GM12878 (cell line): Measurements from ENCODE around the gene NT5M. TPM values are rescaled to one million over a fixed set of nuclear protein-coding genes. Genes with fewer than 3 reads are reported as not detected.

Source experiments
- ATAC-seq: fragments of 200-7000 bp; cut with Tn5 transposase; 3 replicates; pipeline ENCODE4 v1.9.1; 2020; ENCODE audit warnings: mild to moderate bottlenecking, moderate library complexity
- BruUV-seq: library from RNA; stranded (reverse); fragments of 400-500 nt; replicated peaks from 2 replicates; lab custom pipeline; 2021; lab: Mats Ljungman, UMichigan
- CTCF ChIA-PET: fragments of 300-600 bp; sonication (Branson Sonifier 250); formaldehyde crosslinking; extraction: SDS; loops from one replicate; lab custom pipeline; 2021; ENCODE audit warnings: inconsistent platforms; lab: Yijun Ruan, JAX
- POLR2A ChIA-PET: fragments of 350-600 bp; formaldehyde crosslinking; extraction: SDS; loops from one replicate; lab custom pipeline; 2021; ENCODE audit warnings: inconsistent platforms; lab: Charles Lee
- RAD21 ChIA-PET: fragments of 300-600 bp; sonication (Branson Sonifier 250); formaldehyde crosslinking; loops from one replicate; lab custom pipeline; 2023; ENCODE audit warnings: antibody characterized with exemption; ENCODE audit not compliant: unreplicated experiment; lab: Charles Lee
- SMC1A ChIA-PET: fragments of 300-600 bp; sonication (Branson Sonifier 250); formaldehyde crosslinking; loops from one replicate; lab custom pipeline; 2023; ENCODE audit not compliant: unreplicated experiment, uncharacterized antibody; lab: Charles Lee
- DNase-seq: peaks from one replicate; pipeline ENCODE4 v3.0.0-alpha.2; 2011; ENCODE audit warnings: low read depth, low spot score
- FAIRE-seq: peaks from 3 replicates; lab custom pipeline; 2011; peaks lifted over from hg19 to GRCh38; lab: Jason Lieb, UNC
- H2AFZ ChIP-seq: 2 replicates; pipeline ENCODE4 v1.6.0; 2011; ENCODE audit warnings: low read depth, low read length, control low read depth; ENCODE audit not compliant: control insufficient read depth
- H3K27ac ChIP-seq: 2 replicates; pipeline ENCODE4 v1.5.1; 2011; ENCODE audit warnings: control low read depth; ENCODE audit not compliant: control insufficient read depth, insufficient read depth
- H3K27me3 ChIP-seq, 2 experiments: replicated peaks in 1 of 2; 2 replicates each; pipeline versions ENCODE4 v1.6.0 to v1.6.1; 2011; ENCODE audit warnings: low read length in 1 of 2; ENCODE audit not compliant: control insufficient read depth in 2 of 2, insufficient read depth in 2 of 2
- H3K36me3 ChIP-seq, 2 experiments: 2 replicates each; pipeline ENCODE4 v1.5.1; 2011; ENCODE audit warnings: low read length in 1 of 2; ENCODE audit not compliant: control insufficient read depth in 2 of 2, insufficient read depth in 2 of 2
- H3K4me1 ChIP-seq: 2 replicates; pipeline ENCODE4 v1.6.1; 2011; ENCODE audit warnings: mild to moderate bottlenecking, low read length, moderate library complexity, mixed read lengths; ENCODE audit not compliant: control insufficient read depth, insufficient read depth
- H3K4me2 ChIP-seq: 2 replicates; pipeline ENCODE4 v1.6.0; 2011; ENCODE audit warnings: control low read depth; ENCODE audit not compliant: control insufficient read depth, insufficient read depth
- H3K4me3 ChIP-seq: fragments of 200-600 bp; sonication (generic); 2 replicates; pipeline ENCODE4 v1.5.1; 2016
- H3K79me2 ChIP-seq: 2 replicates; pipeline ENCODE4 v1.6.0; 2011; ENCODE audit warnings: low read length; ENCODE audit not compliant: control insufficient read depth, insufficient read depth
- H3K9ac ChIP-seq: 2 replicates; pipeline ENCODE4 v1.8.0; 2011; ENCODE audit warnings: low read length, control low read depth, mixed read lengths; ENCODE audit not compliant: control insufficient read depth, insufficient read depth
- H3K9me3 ChIP-seq: replicated peaks from 3 replicates; pipeline ENCODE4 v1.5.1; 2011; ENCODE audit warnings: mild to moderate bottlenecking, low read length; ENCODE audit not compliant: control insufficient read depth, insufficient read depth
- H4K20me1 ChIP-seq: 2 replicates; pipeline ENCODE4 v1.6.0; 2011; ENCODE audit not compliant: control insufficient read depth, insufficient read depth
- ASH2L ChIP-seq: fragments of 300-600, 200-600 bp; sonication (generic); IDR thresholded peaks from 2 replicates; pipeline ENCODE4 v1.6.1; 2017; ENCODE audit warnings: low read depth, mild to moderate bottlenecking, borderline replicate concordance
- BHLHE40 ChIP-seq, 2 experiments: fragments of 450-650 bp in 1 of 2; IDR thresholded peaks; 2 replicates each; pipeline ENCODE4 v1.6.1; 2011 to 2017; ENCODE audit warnings: low read depth in 2 of 2, borderline replicate concordance in 1 of 2, improper control_type of control experiment in 1 of 2, low read length in 1 of 2, mild to moderate bottlenecking in 1 of 2
- HCFC1 ChIP-seq: fragments of 150-350 bp; IDR thresholded peaks from 2 replicates; pipeline ENCODE4 v1.6.1; 2014; ENCODE audit warnings: low read length
- HDAC2 ChIP-seq: fragments of 200-600 bp; sonication (generic); IDR thresholded peaks from 2 replicates; pipeline ENCODE4 v1.6.1; 2017
- NR2C1 ChIP-seq: fragments of 450-650 bp; IDR thresholded peaks from 2 replicates; pipeline ENCODE4 v1.6.1; 2017; ENCODE audit warnings: antibody characterized with exemption, mild to moderate bottlenecking, moderate library complexity
- TCF12 ChIP-seq: IDR thresholded peaks from 2 replicates; pipeline ENCODE4 v1.6.1; 2011; ENCODE audit warnings: low read depth, mild to moderate bottlenecking, low read length
- ZNF217 ChIP-seq: fragments of 450-650 bp; IDR thresholded peaks from 2 replicates; pipeline ENCODE4 v1.6.1; 2017; ENCODE audit warnings: antibody characterized with exemption, mild to moderate bottlenecking
- WGBS: methylation state at CpG from one replicate; pipeline ENCODE4 v1.1.6; 2016; ENCODE audit warnings: low lambda C conversion rate; ENCODE audit not compliant: insufficient replicate concordance, insufficient coverage; ENCODE audit errors: missing lambda C conversion rate; 5-methylcytosine and 5-hydroxymethylcytosine counted together
- in situ Hi-C: fragments of 300-500 bp; cut with MboI; formaldehyde crosslinking; loops from 9 replicates; pipeline ENCODE4 v1.14.3; 2018; ENCODE audit warnings: mixed read lengths
- intact Hi-C: fragments of 100-400 bp; cut with micrococcal nuclease; formaldehyde crosslinking; loops from one replicate; pipeline ENCODE4 v1.14.2; 2022; ENCODE audit not compliant: unreplicated experiment
- polyA plus RNA-seq, 11 experiments: library from polyadenylated mRNA; depleted of rRNA in 4 of 11; unstranded in 6 of 11; stranded (reverse) in 5 of 11; fragments of >200 nt; fragmentation: Nextera tagmentation in 4 of 11; fragmentation: Illumina TruSeq in 1 of 11; extraction: Ambion mirVana in 4 of 11; extraction: Trizol in 1 of 11; gene quantifications; 1 replicate in 1 of 11; 2 replicates in 10 of 11; pipeline versions ENCODE4 v1.2.1 to v1.2.3, GENCODE V29; 2011 to 2016; ENCODE audit warnings: inconsistent platforms in 2 of 11, missing spikeins in 2 of 11, low read depth in 1 of 11
- total RNA-seq, 4 experiments: library from RNA; depleted of rRNA in 3 of 4; stranded (reverse); fragments of >200 nt in 3 of 4; fragmentation: Illumina TruSeq in 1 of 4; extraction: Trizol in 1 of 4; gene quantifications; 2 replicates each; pipeline versions ENCODE4 v1.2.1 to v1.2.3, GENCODE V29; 2013 to 2021
- TF ChIP-seq, protein P1 (sequence below): fragments of 450-650 bp; IDR thresholded peaks from 2 replicates; pipeline ENCODE4 v1.6.1; 2017; ENCODE audit warnings: borderline replicate concordance

Gene NT5M
- total and polyA plus RNA-seq, 10 of the 15 experiments (the other 5 are each of a cell fraction or from before 2014, with no cell fraction given), result 0.18 to 14.1 (median 2.9) TPM

DNA sequence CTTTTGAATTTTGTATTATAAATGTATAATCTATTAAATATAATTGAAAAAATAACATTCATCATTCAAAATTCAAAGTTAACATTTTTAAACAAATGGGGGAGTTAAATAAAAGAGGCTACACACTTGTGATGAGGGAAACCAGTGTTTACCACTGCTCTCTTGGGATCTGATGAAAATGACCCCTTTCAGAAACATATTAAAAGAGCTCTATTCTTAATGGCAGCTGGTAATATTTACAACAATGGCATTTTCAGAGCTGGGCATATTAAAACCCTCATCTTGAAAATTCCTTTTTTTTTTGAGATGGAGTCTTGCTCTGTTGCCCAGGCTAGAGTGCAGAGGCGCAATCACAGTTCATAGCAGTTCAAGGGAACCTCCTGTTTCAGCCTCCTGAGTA, 46.9 kb upstream of the NT5M start:
- Histone ChIP-seq H2AFZ (no peak overlapping the region), H3K4me3 (no peak overlapping the region), H4K20me1 (no peaks in the 10 kb centered on the region), H3K4me2 (no peak overlapping the region), H3K27me3 (no peaks in the 10 kb centered on the region), H3K27ac (no peak overlapping the region), H3K9me3 (no peaks in the 10 kb centered on the region), H3K36me3 (peaks cover 27 to 36% of the 10 kb centered on the region in 2 experiments), H3K9ac (no peak overlapping the region), H3K4me1 (no peaks in the 10 kb centered on the region), H3K79me2 (no peaks in the 10 kb centered on the region)
- CTCF ChIA-PET, result interaction anchor here (0.6 to 1.1 kb wide), 3 partner anchors 114 to 265 kb away, joined by 3 to 4 read pairs (median 3); no protein-coding TSS in a partner anchor
- no peak for TF ChIP-seq HCFC1
- no peak for TF ChIP-seq BHLHE40 (IDR thresholded peaks at IDR 0.05; ENCODE audit: borderline replicate concordance in 1 of 2, low read depth in 2 of 2, low read length in 1 of 2)
- no peak for TF ChIP-seq HDAC2
- TF ChIP-seq, protein P1, sequence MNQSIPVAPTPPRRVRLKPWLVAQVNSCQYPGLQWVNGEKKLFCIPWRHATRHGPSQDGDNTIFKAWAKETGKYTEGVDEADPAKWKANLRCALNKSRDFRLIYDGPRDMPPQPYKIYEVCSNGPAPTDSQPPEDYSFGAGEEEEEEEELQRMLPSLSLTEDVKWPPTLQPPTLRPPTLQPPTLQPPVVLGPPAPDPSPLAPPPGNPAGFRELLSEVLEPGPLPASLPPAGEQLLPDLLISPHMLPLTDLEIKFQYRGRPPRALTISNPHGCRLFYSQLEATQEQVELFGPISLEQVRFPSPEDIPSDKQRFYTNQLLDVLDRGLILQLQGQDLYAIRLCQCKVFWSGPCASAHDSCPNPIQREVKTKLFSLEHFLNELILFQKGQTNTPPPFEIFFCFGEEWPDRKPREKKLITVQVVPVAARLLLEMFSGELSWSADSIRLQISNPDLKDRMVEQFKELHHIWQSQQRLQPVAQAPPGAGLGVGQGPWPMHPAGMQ, result no peak
- no peak for TF ChIP-seq TCF12
- no peak for TF ChIP-seq NR2C1
- TF ChIP-seq ZNF217, result no peak
- TF ChIP-seq ASH2L, result no peak
- intact Hi-C loops (no loop called here), in situ Hi-C loops (no loop called here)
- RAD21 ChIA-PET, result interaction anchor here (0.6 kb wide), 1 partner anchor 1174 kb away, joined by 3 read pairs; no protein-coding TSS in a partner anchor
- DNase-seq (no peak), FAIRE-seq (no peak), ATAC-seq (no peak)
- no TSS peak for BruUV-seq
- 100% methylated on average over 1 of the region's 1 CpG for WGBS
- POLR2A ChIA-PET, result no interaction called here
- SMC1A ChIA-PET, result interaction anchor here (0.6 kb wide), 1 partner anchor 630 kb away, joined by 3 read pairs; no protein-coding TSS in a partner anchor
